ENCODE data around the gene OR5T3.
"Not testable (repeated sequence)": the region's sequence is repeated elsewhere in the genome, so short reads cannot be mapped to it uniquely, and the experiment has no call there.

Gene OR5T3

DNA sequence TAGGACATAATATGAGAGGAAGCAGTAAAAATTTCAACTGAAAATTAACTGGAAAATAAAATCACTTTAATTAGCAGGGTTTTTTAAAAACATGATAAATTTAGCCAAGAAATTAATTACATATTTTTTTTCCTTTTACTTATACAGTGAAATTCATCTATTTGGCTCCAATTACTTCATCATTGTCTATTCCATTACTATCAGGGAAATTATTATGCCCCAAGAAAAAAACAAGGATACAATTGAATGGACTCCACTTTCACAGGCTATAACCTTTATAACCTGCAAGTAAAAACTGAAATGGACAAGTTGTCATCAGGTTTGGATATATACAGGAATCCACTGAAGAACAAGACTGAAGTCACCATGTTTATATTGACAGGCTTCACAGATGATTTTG is at the start of gene OR5T3:
TSS of gene OR5T3 (plus strand) at position 301 of the 400 bp plus-strand sequence. CDS start at position 301, 0 bp downstream.
- DNase-seq (ENCODE audit: low read depth), result no peak
- TF ChIP-seq, protein P1, sequence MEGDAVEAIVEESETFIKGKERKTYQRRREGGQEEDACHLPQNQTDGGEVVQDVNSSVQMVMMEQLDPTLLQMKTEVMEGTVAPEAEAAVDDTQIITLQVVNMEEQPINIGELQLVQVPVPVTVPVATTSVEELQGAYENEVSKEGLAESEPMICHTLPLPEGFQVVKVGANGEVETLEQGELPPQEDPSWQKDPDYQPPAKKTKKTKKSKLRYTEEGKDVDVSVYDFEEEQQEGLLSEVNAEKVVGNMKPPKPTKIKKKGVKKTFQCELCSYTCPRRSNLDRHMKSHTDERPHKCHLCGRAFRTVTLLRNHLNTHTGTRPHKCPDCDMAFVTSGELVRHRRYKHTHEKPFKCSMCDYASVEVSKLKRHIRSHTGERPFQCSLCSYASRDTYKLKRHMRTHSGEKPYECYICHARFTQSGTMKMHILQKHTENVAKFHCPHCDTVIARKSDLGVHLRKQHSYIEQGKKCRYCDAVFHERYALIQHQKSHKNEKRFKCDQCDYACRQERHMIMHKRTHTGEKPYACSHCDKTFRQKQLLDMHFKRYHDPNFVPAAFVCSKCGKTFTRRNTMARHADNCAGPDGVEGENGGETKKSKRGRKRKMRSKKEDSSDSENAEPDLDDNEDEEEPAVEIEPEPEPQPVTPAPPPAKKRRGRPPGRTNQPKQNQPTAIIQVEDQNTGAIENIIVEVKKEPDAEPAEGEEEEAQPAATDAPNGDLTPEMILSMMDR (IDR thresholded peaks at IDR 0.05; ENCODE audit: low read depth, low read length, missing control alignments), result no peak
- H3K4me3 ChIP-seq (ENCODE audit: low read depth, low read length), result no peak within 1 kb of the TSS

DNA sequence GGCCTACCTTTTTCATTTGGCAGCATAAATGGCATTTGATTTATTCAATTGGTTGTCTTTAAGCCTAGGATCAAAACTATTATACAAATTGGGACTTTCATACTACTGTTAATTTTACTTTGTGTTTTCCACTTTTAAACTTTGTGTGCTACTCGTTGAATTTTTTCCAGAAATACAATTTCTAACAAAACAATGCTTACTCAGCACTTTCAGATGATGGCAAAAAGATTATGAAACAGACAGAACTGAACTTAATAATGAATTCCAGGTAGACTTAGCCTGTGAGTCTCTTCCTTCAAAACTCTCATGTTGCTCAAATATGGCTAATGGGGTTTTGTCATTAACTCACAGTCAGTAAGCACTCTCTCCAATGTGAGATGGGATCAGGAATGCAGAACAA is 44.3 kb upstream of the OR5T3 start:
- no peak overlapping the region for H3K4me3 ChIP-seq (ENCODE audit: low read depth, low read length)
- TF ChIP-seq, protein P1 (IDR thresholded peaks at IDR 0.05; ENCODE audit: low read depth, low read length, missing control alignments), result no peak
- no peak for DNase-seq (ENCODE audit: low read depth)

DNA sequence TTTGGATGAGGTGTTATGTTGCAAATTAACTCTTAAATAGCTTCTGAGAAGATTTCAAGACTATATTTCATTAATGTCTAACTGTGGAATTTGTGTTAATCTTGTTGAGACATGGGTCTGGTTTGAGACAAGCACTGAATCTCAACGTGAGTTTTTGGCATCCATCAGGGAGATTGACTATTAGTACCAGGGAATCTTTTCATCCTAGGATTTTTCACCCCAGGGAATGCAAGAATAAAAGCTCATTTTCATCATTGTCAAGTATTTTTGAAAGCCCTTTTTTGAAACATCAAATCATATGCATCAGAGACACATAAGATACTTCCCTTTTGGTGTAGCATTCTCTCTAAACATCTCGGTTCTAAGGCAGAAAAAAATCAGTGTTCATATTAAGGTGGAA is 37.5 kb upstream of the OR5T3 start:
- no peak overlapping the region for H3K4me3 ChIP-seq (ENCODE audit: low read depth, low read length)
- TF ChIP-seq, protein P1 (IDR thresholded peaks at IDR 0.05; ENCODE audit: low read depth, low read length, missing control alignments), result no peak

DNA sequence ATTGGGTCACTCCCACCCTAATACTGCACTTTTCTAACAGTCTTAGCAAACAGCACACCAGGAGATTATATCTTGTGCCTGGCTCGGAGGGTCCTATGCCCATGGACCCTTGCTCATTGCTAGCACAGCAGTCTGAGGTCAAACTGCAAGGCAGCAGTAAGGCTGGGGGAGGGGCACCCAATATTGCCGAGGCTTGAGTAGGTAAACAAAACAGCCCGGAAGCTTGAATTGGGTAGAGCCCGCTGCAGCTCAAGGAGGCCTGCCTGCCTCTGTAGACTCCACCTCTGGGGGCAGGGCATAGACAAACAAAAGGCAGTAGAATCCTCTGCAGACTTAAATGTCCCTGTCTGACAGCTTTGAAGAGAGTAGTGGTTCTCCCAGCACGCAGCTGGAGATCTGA is 32.3 kb upstream of the OR5T3 start:
- not testable (repeated sequence) for H3K4me3 ChIP-seq (ENCODE audit: low read depth, low read length); DNase-seq (ENCODE audit: low read depth)

More for the DNA sequence above, 37.5 kb upstream of the OR5T3 start:
- DNase-seq (ENCODE audit: low read depth), result no peak

DNA sequence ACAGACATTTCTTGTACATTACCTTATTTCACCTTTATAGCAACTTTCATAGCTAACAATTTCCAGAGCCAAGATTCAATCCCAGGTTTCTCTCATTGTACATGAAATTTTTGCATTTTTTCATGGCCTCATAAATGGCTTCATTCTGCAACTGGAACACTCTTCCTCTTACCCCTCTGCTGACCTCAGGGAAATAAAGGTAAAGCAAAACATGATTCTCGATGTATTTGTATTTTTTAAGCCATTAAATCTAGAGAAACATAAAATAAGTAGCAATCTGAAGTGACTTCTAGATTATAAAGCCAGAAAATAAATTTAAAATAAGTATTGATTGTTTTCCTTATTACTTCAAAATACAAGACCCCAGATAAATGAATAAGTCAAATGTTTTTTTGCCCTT is 17.9 kb upstream of the OR5T3 start, which contains the start of gene OR5T2:
TSS of gene OR5T2 (minus strand) at position 101 of the 400 bp plus-strand sequence. CDS start 1,193 bp downstream, outside the sequence.
- TF ChIP-seq, protein P1 (IDR thresholded peaks at IDR 0.05; ENCODE audit: low read depth, low read length, missing control alignments), result no peak
- DNase-seq (ENCODE audit: low read depth), result no peak

DNA sequence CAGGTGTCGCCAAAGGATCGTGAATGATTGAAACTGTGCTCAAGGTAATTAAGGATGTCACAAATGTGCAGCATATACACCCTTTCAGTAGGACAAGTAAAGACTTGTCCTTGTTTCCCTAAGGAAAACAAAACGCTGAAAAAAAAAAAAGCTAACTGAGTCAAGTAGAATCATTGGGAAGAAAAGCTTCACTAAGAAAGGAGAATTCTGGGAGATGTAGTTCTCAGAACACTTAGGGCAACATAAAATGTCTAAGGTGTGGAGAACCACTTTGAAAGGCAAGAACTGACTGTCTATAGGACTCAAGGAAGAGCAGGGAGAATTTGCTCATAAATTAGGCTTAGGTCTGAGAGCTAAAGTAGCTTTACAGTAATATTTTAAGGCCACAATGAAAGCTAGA is 19.0 kb downstream of the OR5T3 start:
- TF ChIP-seq, protein P1 (IDR thresholded peaks at IDR 0.05; ENCODE audit: low read depth, low read length, missing control alignments), result no peak
- H3K4me3 ChIP-seq (ENCODE audit: low read depth, low read length), result no peak overlapping the region
- no peak for DNase-seq (ENCODE audit: low read depth)

More for the DNA sequence above, 17.9 kb upstream of the OR5T3 start, which contains the start of gene OR5T2:
- H3K4me3 ChIP-seq (ENCODE audit: low read depth, low read length), result no peak within 1 kb of the TSS

DNA sequence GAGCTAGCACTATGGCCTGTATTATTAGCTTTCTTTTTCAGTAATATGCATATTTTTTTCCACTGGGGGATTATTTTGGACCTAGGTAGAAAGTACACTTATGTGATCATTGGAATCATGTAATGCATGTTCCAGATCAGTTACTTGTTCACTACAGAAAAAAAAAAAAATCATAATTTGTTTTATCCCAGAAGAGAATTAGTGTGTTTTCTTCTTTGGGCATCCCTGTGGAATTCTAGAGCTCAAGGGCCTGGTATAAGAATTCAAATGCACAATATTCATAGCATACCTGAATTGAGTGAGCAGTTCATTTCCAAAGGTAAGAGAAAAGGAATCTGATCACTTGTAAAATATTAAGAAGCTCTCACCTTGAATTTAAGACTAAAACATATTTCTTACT is 21.8 kb downstream of the OR5T3 start, which contains the start of gene OR5T1:
TSS of gene OR5T1 (plus strand) at position 301 of the 400 bp plus-strand sequence. CDS start 1,485 bp downstream, outside the sequence.
- TF ChIP-seq, protein P1 (IDR thresholded peaks at IDR 0.05; ENCODE audit: low read depth, low read length, missing control alignments), result no peak
- no peak for DNase-seq (ENCODE audit: low read depth)
- no peak within 1 kb of the TSS for H3K4me3 ChIP-seq (ENCODE audit: low read depth, low read length)
